Osteocyte (in vitro differentiated cells): ENCODE measurements around the gene ITGB5. TPM values are rescaled to one million over a fixed set of nuclear protein-coding genes. Genes with fewer than 3 reads are reported as not detected.

ENCODE experiments used
- DNase-seq: peaks from one replicate; pipeline ENCODE4 v3.0.0; 2021; ENCODE audit warnings: mixed read lengths; ENCODE audit not compliant: unreplicated experiment; ENCODE audit errors: extremely low spot score
- H3K27ac Mint-ChIP-seq: one replicate; pipeline ENCODE4 v1.8.0; 2021; ENCODE audit warnings: mild to moderate bottlenecking, mixed read lengths; ENCODE audit not compliant: unreplicated experiment
- H3K27me3 Mint-ChIP-seq: one replicate; pipeline ENCODE4 v1.8.0; 2021; ENCODE audit warnings: mixed read lengths; ENCODE audit not compliant: unreplicated experiment
- H3K36me3 Mint-ChIP-seq: one replicate; pipeline ENCODE4 v1.8.0; 2021; ENCODE audit warnings: mixed read lengths; ENCODE audit not compliant: unreplicated experiment
- H3K4me1 Mint-ChIP-seq: one replicate; pipeline ENCODE4 v1.8.0; 2021; ENCODE audit warnings: mixed read lengths; ENCODE audit not compliant: unreplicated experiment
- H3K4me3 Mint-ChIP-seq: one replicate; pipeline ENCODE4 v1.8.0; 2021; ENCODE audit warnings: mild to moderate bottlenecking, moderate library complexity, mixed read lengths; ENCODE audit not compliant: unreplicated experiment
- H3K9me3 Mint-ChIP-seq: one replicate; pipeline ENCODE4 v1.8.0; 2021; ENCODE audit warnings: mixed read lengths; ENCODE audit not compliant: unreplicated experiment
- CTCF ChIP-seq: fragments of 200-600 bp; sonication (generic); IDR thresholded peaks from 2 replicates; pipeline ENCODE4 v1.5.0; 2021; ENCODE audit warnings: antibody characterized with exemption, mild to moderate bottlenecking, moderate library complexity
- total RNA-seq: library from RNA; stranded (reverse); gene quantifications from 2 replicates; pipeline ENCODE4 v1.2.1, GENCODE V29; 2021

ITGB5 gene
- total RNA-seq, 1 donor from 2014 or later: 419 TPM

GRCh38 chr3:124920718-124921117 lies 33.6 kb upstream of the ITGB5 start:
- no peak for DNase-seq
- Mint-ChIP-seq H3K27me3 (peaks cover 5% of the 10 kb centered on the region), H3K27ac (no peak overlapping the region), H3K4me3 (no peak overlapping the region), H3K36me3 (no peaks in the 10 kb centered on the region), H3K4me1 (no peaks in the 10 kb centered on the region), H3K9me3 (no peaks in the 10 kb centered on the region)
- no peak for TF ChIP-seq CTCF

- H3K4me3 Mint-ChIP-seq: no peak overlapping the region
- H3K27ac Mint-ChIP-seq: no peak overlapping the region
- peaks cover 5% of the 10 kb centered on the region for H3K27me3 Mint-ChIP-seq
- H3K9me3 Mint-ChIP-seq: no peaks in the 10 kb centered on the region
- no peaks in the 10 kb centered on the region for H3K36me3 Mint-ChIP-seq
- no peak for DNase-seq
- H3K4me1 Mint-ChIP-seq: no peaks in the 10 kb centered on the region
- TF ChIP-seq CTCF: no peak
These were observed 32.6 kb upstream of the ITGB5 start for GRCh38 chr3:124919756-124920155.

GRCh38 chr3:124918524-124918923 lies 31.4 kb upstream of the ITGB5 start:
- Mint-ChIP-seq H3K4me3 (no peak overlapping the region), H3K27ac (no peak overlapping the region), H3K4me1 (no peaks in the 10 kb centered on the region), H3K36me3 (no peaks in the 10 kb centered on the region), H3K9me3 (no peaks in the 10 kb centered on the region), H3K27me3 (peaks cover 3% of the 10 kb centered on the region)
- no peak for TF ChIP-seq CTCF
- no peak for DNase-seq

- no peak for DNase-seq
- H3K9me3 Mint-ChIP-seq: no peaks in the 10 kb centered on the region
- H3K4me1 Mint-ChIP-seq: no peaks in the 10 kb centered on the region
- H3K27me3 Mint-ChIP-seq: peaks cover 6% of the 10 kb centered on the region
- H3K36me3 Mint-ChIP-seq: no peaks in the 10 kb centered on the region
- H3K4me3 Mint-ChIP-seq: no peak overlapping the region
- no peak overlapping the region for H3K27ac Mint-ChIP-seq
- no peak for TF ChIP-seq CTCF
These were observed 29.8 kb upstream of the ITGB5 start for GRCh38 chr3:124916837-124917409.

GRCh38 chr3:124915254-124915653 lies 28.1 kb upstream of the ITGB5 start:
- H3K4me3 Mint-ChIP-seq: no peak overlapping the region
- no peak overlapping the region for H3K27ac Mint-ChIP-seq
- TF ChIP-seq CTCF: no peak
- peaks cover 6% of the 10 kb centered on the region for H3K27me3 Mint-ChIP-seq
- H3K4me1 Mint-ChIP-seq: no peaks in the 10 kb centered on the region
- no peaks in the 10 kb centered on the region for H3K36me3 Mint-ChIP-seq
- no peak for DNase-seq
- H3K9me3 Mint-ChIP-seq: no peaks in the 10 kb centered on the region
